ENCODE results near the gene PPP3R1.
A peak's percentile ranks its signal among the peaks of the same experiment; 100 is the strongest.

The PPP3R1 gene

GRCh38 chr2:68252400-68253218 is at the start of gene PPP3R1:
Gene PPP3R1, minus strand, starts transcription at chr2:68252532. Its CDS starts 405 bp downstream, at chr2:68252127.
- peak; percentile 90 to 95 for DNase-seq (ENCODE audit: low read depth in 2 of 2)

- no peak for DNase-seq (ENCODE audit: low read depth in 2 of 2)
Measured at GRCh38 chr2:68295516-68295915, 43.2 kb upstream of the PPP3R1 start.

- DNase-seq (ENCODE audit: low read depth in 2 of 2) = no peak
Measured at GRCh38 chr2:68294913-68295312, 42.6 kb upstream of the PPP3R1 start.

- no peak for DNase-seq (ENCODE audit: low read depth in 2 of 2)
Measured at GRCh38 chr2:68294187-68294586, 41.9 kb upstream of the PPP3R1 start.

- DNase-seq (ENCODE audit: low read depth in 2 of 2) = no peak
Measured at GRCh38 chr2:68293755-68294154, 41.4 kb upstream of the PPP3R1 start.

- no peak for DNase-seq (ENCODE audit: low read depth in 2 of 2)
Measured at GRCh38 chr2:68293024-68293423, 40.7 kb upstream of the PPP3R1 start.

GRCh38 chr2:68292108-68292710 is 39.9 kb upstream of the PPP3R1 start:
- no peak for DNase-seq (ENCODE audit: low read depth in 2 of 2)

GRCh38 chr2:68291314-68291713 is 39.0 kb upstream of the PPP3R1 start:
- no peak for DNase-seq (ENCODE audit: low read depth in 2 of 2)

GRCh38 chr2:68290901-68291300 is 38.6 kb upstream of the PPP3R1 start:
- no peak for DNase-seq (ENCODE audit: low read depth in 2 of 2)

- DNase-seq (ENCODE audit: low read depth in 2 of 2) = no peak
Measured at GRCh38 chr2:68287580-68288441, 35.5 kb upstream of the PPP3R1 start.

- no peak for DNase-seq (ENCODE audit: low read depth in 2 of 2)
Measured at GRCh38 chr2:68284896-68285295, 32.6 kb upstream of the PPP3R1 start.

GRCh38 chr2:68283419-68283812 is 31.1 kb upstream of the PPP3R1 start:
- no peak for DNase-seq (ENCODE audit: low read depth in 2 of 2)

GRCh38 chr2:68282811-68283418 is 30.6 kb upstream of the PPP3R1 start:
- DNase-seq (ENCODE audit: low read depth in 2 of 2) = no peak

- no peak for DNase-seq (ENCODE audit: low read depth in 2 of 2)
Measured at GRCh38 chr2:68280796-68281195, 28.5 kb upstream of the PPP3R1 start.

GRCh38 chr2:68280348-68280747 is 28.0 kb upstream of the PPP3R1 start:
- DNase-seq (ENCODE audit: low read depth in 2 of 2) = no peak

GRCh38 chr2:68279691-68280090 is 27.4 kb upstream of the PPP3R1 start:
- DNase-seq (ENCODE audit: low read depth in 2 of 2) = no peak

GRCh38 chr2:68278169-68278568 is 25.8 kb upstream of the PPP3R1 start:
- no peak for DNase-seq (ENCODE audit: low read depth in 2 of 2)

- no peak for DNase-seq (ENCODE audit: low read depth in 2 of 2)
Measured at GRCh38 chr2:68274022-68274421, 21.7 kb upstream of the PPP3R1 start.

- no peak for DNase-seq (ENCODE audit: low read depth in 2 of 2)
Measured at GRCh38 chr2:68272246-68272994, 20.1 kb upstream of the PPP3R1 start.

GRCh38 chr2:68266655-68267054 is 14.3 kb upstream of the PPP3R1 start:
- no peak for DNase-seq (ENCODE audit: low read depth in 2 of 2)

- no peak for DNase-seq (ENCODE audit: low read depth in 2 of 2)
Measured at GRCh38 chr2:68263632-68264031, 11.3 kb upstream of the PPP3R1 start.

Data from stimulated activated CD4-positive, alpha-beta T cell treated with anti-CD3 and anti-CD28 coated beads, Interleukin-4, amount 100 ng/mL, for 48 hours (primary cell).